B cell (primary cell): ENCODE data around the gene EIF1AD.

Experiments used
- CTCF ChIP-seq: fragments of 200-600 bp; IDR thresholded peaks from one replicate; pipeline ENCODE4 v1.8.0; 2022; ENCODE audit warnings: antibody characterized with exemption, mild to moderate bottlenecking
- EZH2 ChIP-seq: IDR thresholded peaks from 2 replicates; pipeline ENCODE4 v1.6.1; 2012; ENCODE audit warnings: borderline replicate concordance, low read depth, mild to moderate bottlenecking, moderate library complexity, low read length; ENCODE audit not compliant: insufficient read depth, poor library complexity, severe bottlenecking

DNA sequence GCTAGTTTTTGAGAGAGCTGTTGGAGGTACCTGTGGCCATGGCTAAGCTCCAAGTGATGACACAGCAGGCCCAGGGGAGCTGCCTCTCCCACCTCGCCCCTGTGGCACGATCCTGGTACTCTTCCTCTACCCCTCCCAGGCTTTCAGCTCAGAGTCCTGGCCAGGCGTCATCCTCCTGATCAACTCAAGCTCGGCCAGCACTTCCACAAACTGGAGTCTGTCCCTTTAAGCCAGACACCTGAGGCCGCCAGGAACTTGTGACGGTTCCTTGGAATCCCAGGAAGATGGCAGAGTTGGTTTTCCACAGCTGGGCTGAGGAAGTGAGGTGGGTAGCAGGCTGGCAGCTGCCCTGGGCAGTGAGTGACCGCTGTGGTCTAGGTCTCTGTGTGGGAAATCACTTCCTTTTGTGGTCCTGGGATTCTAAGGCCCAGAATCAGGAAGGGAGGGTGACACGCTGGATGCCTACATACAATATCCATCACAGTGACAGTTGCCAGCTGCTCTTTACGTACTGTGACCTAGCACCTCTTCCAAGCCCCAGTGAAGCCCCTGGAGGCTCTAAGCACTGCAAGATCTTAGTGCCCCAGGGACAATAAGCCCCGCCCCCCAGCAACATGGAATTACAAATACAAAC, 6.6 kb upstream of the EIF1AD start:
- no peak for TF ChIP-seq CTCF
- no peak for TF ChIP-seq EZH2
